Lower lobe of right lung (tissue), 2 donors: Measurements from ENCODE around the gene PTPRD. TPM values are rescaled to one million over a fixed set of nuclear protein-coding genes. Genes with fewer than 3 reads are reported as not detected.

Source experiments
- ATAC-seq, 2 donors: fragments of 200-7000 bp; cut with Tn5 transposase; one replicate each; pipeline ENCODE4 v1.9.1; 2020 to 2022; ENCODE audit warnings: mild to moderate bottlenecking in 2 of 2, moderate library complexity in 2 of 2
- DNase-seq: peaks from one replicate; pipeline ENCODE4 v3.0.0-alpha.2; 2020
- H3K27ac ChIP-seq: fragments of 200-600 bp; one replicate; pipeline ENCODE4 v1.8.0; 2022
- H3K27me3 ChIP-seq: fragments of 200-600 bp; one replicate; pipeline ENCODE4 v1.8.0; 2022; ENCODE audit warnings: low read depth
- H3K36me3 ChIP-seq: fragments of 200-600 bp; one replicate; pipeline ENCODE4 v1.8.0; 2022; ENCODE audit warnings: mild to moderate bottlenecking
- H3K4me1 ChIP-seq: fragments of 200-600 bp; one replicate; pipeline ENCODE4 v1.8.0; 2022
- H3K4me3 ChIP-seq: fragments of 200-600 bp; one replicate; pipeline ENCODE4 v1.8.0; 2022; ENCODE audit warnings: mild to moderate bottlenecking
- H3K9me3 ChIP-seq: fragments of 200-600 bp; one replicate; pipeline ENCODE4 v1.8.0; 2022
- intact Hi-C: fragments of 100-400 bp; cut with DNase I; formaldehyde crosslinking; loops from one replicate; pipeline ENCODE4 v1.11.0; 2022
- total RNA-seq: library from RNA; stranded (reverse); fragmentation: NEBNext Ultra II Directional; extraction: Animal tissue kit (Norgen Biotek cat#: 25700); gene quantifications from one replicate; pipeline ENCODE4 v1.2.1, GENCODE V29; 2021
- TF ChIP-seq, protein P1 (sequence below): fragments of 200-600 bp; IDR thresholded peaks from one replicate; pipeline ENCODE4 v1.8.0; 2022; ENCODE audit warnings: antibody characterized with exemption, mild to moderate bottlenecking
- donor health status: DM: no; HTN: yes; CAD: no; lungs with severe emphysema.

PTPRD gene
- total RNA-seq, 1 donor from 2014 or later, result 17.2 TPM

DNA sequence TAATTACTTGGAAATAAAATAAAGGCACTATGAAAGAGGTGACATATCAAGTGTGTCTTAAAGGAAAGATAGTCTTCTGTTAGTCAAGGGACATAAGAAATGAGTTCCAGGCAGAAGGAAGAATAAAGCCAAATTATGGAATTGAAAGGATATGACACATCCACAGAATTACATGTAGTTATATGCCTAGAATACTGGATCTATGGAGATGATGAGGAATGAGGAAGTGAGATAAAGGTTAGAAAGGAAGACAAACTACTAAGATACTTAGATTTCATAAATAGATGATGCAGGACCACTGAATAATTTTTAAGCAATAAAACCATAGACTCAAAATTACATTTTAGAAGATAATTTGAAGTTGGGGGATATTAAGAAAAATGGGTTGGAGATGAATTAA is 609.8 kb downstream of the PTPRD start:
- no peaks in the 10 kb centered on the region for H3K4me1 ChIP-seq
- ATAC-seq (no peak), DNase-seq (no peak)
- intact Hi-C loops, result no loop called here
- no peaks in the 10 kb centered on the region for H3K9me3 ChIP-seq
- no peak overlapping the region for H3K4me3 ChIP-seq
- H3K27me3 ChIP-seq, result no peaks in the 10 kb centered on the region
- TF ChIP-seq, protein P1, sequence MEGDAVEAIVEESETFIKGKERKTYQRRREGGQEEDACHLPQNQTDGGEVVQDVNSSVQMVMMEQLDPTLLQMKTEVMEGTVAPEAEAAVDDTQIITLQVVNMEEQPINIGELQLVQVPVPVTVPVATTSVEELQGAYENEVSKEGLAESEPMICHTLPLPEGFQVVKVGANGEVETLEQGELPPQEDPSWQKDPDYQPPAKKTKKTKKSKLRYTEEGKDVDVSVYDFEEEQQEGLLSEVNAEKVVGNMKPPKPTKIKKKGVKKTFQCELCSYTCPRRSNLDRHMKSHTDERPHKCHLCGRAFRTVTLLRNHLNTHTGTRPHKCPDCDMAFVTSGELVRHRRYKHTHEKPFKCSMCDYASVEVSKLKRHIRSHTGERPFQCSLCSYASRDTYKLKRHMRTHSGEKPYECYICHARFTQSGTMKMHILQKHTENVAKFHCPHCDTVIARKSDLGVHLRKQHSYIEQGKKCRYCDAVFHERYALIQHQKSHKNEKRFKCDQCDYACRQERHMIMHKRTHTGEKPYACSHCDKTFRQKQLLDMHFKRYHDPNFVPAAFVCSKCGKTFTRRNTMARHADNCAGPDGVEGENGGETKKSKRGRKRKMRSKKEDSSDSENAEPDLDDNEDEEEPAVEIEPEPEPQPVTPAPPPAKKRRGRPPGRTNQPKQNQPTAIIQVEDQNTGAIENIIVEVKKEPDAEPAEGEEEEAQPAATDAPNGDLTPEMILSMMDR, result no peak
- no peak overlapping the region for H3K27ac ChIP-seq
- H3K36me3 ChIP-seq, result no peaks in the 10 kb centered on the region

DNA sequence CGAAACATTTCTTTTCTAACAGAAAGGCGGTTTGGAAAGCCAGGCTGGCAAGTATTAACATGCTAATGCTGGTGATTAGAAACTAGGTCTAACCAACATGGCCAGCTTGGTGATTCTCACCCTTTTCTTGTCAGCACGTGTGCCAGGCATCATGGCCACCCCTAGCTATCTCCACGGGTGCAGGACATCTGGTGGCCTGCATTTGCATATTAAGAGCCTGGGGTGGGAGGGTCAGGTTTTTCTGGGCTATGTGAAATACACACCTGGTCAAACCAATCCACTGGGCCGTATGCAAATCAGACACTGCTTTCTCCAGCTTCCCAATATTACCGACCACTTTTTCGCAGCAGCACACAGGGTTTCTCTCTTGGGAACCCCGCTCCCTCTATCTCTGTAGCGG is 612.1 kb downstream of the PTPRD start:
- Histone ChIP-seq H3K27ac (no peak overlapping the region), H3K4me3 (no peak overlapping the region), H3K9me3 (no peaks in the 10 kb centered on the region), H3K4me1 (no peaks in the 10 kb centered on the region), H3K36me3 (no peaks in the 10 kb centered on the region), H3K27me3 (no peaks in the 10 kb centered on the region)
- ATAC-seq (no peak), DNase-seq (no peak)
- TF ChIP-seq, protein P1, result no peak
- intact Hi-C loops, result no loop called here

DNA sequence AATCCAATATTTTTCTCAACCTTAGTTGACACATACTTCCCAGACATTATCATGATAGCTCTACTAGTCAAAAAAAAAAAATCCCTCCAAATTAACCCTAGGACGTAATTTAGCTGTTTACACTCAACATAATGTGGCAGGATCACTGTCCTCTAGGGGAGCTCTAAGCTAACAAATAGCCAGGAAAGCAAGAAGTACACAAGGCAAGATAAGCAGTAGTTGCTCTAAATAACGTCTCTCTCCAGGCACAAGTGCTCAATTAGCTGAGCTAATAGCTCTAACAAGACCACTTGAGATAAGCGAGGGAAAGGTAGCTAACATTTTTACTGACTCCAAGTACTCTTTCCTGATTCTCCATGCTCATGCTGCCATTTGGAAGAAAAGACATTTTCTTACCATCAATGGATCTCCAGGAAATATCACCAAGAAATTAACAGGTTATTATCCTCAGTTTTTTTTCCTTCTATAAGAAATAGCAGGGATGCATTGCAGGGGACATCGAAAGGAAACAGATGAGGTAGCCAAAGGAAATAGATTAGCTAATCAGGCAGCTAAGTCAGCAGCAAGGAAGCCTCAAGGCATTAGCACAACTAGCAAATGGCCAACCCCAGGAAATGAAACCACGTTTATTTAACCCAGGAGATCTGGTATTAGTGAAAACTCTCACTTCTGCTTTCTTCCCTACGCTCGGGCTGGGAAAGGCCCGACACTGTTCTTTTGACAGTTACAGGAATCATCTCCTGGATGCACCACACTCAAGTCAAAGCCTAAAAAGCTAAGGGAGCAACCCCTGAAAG is 614.1 kb downstream of the PTPRD start:
- H3K4me3 ChIP-seq, result no peak overlapping the region
- no peaks in the 10 kb centered on the region for H3K9me3 ChIP-seq
- DNase-seq (no peak), ATAC-seq (peak in 1 of 2 donors; percentile 29)
- no peaks in the 10 kb centered on the region for H3K27me3 ChIP-seq
- intact Hi-C loops, result no loop called here
- no peaks in the 10 kb centered on the region for H3K4me1 ChIP-seq
- no peaks in the 10 kb centered on the region for H3K36me3 ChIP-seq
- TF ChIP-seq, protein P1, result peak; percentile 23
- no peak overlapping the region for H3K27ac ChIP-seq

DNA sequence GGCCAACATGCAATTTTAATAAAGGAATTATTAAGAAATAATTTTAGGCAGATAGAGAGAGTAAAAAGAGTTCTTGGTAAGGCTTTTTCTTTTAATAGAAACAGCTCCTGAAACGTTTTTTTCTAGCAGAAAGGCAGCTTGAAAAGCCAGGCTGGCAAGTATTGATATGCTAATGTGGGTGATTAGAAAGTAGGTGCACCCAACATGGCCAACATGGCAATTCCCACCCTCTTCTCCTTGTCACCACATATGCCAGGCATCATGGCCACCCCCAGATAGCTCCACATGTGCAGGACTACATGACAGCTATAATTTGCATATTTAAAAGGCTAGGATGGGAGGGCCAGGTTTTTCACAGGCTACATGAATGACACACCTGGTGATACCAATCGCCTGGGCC is 615.2 kb downstream of the PTPRD start:
- H3K36me3 ChIP-seq, result no peaks in the 10 kb centered on the region

DNA sequence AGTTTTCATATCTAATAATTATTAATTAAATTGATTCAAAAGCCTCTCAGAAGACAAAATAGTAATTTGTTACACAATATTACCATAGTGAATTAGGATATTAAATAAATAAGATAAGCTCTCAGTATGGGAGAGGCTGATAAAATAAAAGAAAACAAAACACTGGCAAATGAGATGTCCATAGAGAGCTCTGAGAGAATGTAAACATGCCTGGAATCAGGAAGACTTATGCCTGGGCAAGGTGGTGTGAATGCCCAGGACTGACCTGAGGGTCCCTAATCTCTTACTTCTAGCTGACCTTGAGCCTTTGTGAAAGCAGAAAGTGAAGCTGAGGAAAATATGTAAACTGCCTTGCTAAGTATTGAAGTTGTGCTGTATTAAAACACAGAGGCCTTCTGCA is 616.5 kb downstream of the PTPRD start:
- DNase-seq, result no peak
- no peak for ATAC-seq
- no peaks in the 10 kb centered on the region for H3K9me3 ChIP-seq
- H3K4me1 ChIP-seq, result no peaks in the 10 kb centered on the region
- H3K4me3 ChIP-seq, result no peak overlapping the region
- H3K27ac ChIP-seq, result no peak overlapping the region
- TF ChIP-seq, protein P1, result no peak
- no peaks in the 10 kb centered on the region for H3K36me3 ChIP-seq
- intact Hi-C loops, result no loop called here
- H3K27me3 ChIP-seq, result no peaks in the 10 kb centered on the region

More for the DNA sequence above, 615.2 kb downstream of the PTPRD start:
- H3K27ac ChIP-seq, result no peak overlapping the region
- no peak overlapping the region for H3K4me3 ChIP-seq
- TF ChIP-seq, protein P1, result no peak
- H3K9me3 ChIP-seq, result no peaks in the 10 kb centered on the region
- intact Hi-C loops, result no loop called here
- H3K27me3 ChIP-seq, result no peaks in the 10 kb centered on the region
- no peaks in the 10 kb centered on the region for H3K4me1 ChIP-seq
- ATAC-seq (no peak), DNase-seq (no peak)
